Measurements from ENCODE around the gene ALK. TPM values are rescaled to one million over a fixed set of nuclear protein-coding genes. Genes with fewer than 3 reads are reported as not detected.

ALK gene
- total and polyA plus RNA-seq, 3 experiments from 2014 or later: not detected

GRCh38 chr2:29723255-29724001, 198.0 kb downstream of the ALK start:
- CTCF ChIA-PET: no interaction called here
- H3K27me3 Mint-ChIP-seq: peaks cover 2 to 13% of the 10 kb centered on the region in 2 donors
- no peak for DNase-seq

DNA sequence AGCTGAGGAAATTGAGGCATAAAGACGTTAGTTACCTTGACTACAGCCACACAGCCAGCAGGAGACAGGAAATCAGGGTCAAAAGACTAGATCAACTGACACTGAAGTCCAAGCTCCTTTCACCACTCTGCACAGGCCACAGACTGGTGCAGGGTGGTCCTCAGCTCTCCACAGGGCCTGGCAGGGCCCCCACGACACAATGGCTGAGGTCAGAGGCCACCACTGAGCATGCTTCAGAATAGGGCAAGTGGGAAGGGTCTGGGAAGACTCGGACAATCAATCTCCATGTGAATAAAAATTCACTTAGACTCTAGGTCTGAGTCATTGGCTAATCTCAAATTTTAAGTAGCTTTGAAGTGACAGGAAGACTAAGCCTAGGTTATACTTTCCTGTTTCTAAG, 201.7 kb downstream of the ALK start:
- H3K27ac ChIP-seq (ENCODE audit: low read depth, low read length): no peak overlapping the region
- Mint-ChIP-seq H3K27ac (no peak overlapping the region), H3K27me3 (peaks cover 2 to 27% of the 10 kb centered on the region in 2 donors), H3K4me3 (no peak overlapping the region), H3K36me3 (no peaks in the 10 kb centered on the region), H3K4me1 (no peaks in the 10 kb centered on the region), H3K9me3 (no peaks in the 10 kb centered on the region)
- H3K9me3 ChIP-seq (ENCODE audit: low read length): no peaks in the 10 kb centered on the region
- H3K4me3 ChIP-seq (ENCODE audit: low read length): no peak overlapping the region
- POLR2A ChIA-PET: no interaction called here
- no peaks in the 10 kb centered on the region for H3K36me3 ChIP-seq (ENCODE audit: insufficient read depth, low read length)
- DNase-seq: no peak
- H3K27me3 ChIP-seq (ENCODE audit: insufficient read depth, low read length, poor library complexity, severe bottlenecking): no peaks in the 10 kb centered on the region
- no peaks in the 10 kb centered on the region for H3K4me1 ChIP-seq (ENCODE audit: insufficient read depth, low read length)
- CTCF ChIA-PET: no interaction called here

More at GRCh38 chr2:29723255-29724001, 198.0 kb downstream of the ALK start:
- H3K4me3 ChIP-seq (ENCODE audit: low read length): no peak overlapping the region
- H3K4me1 Mint-ChIP-seq: no peaks in the 10 kb centered on the region
- H3K4me1 ChIP-seq (ENCODE audit: insufficient read depth, low read length): no peaks in the 10 kb centered on the region
- H3K9me3 ChIP-seq (ENCODE audit: low read length): no peaks in the 10 kb centered on the region
- H3K36me3 ChIP-seq (ENCODE audit: insufficient read depth, low read length): no peaks in the 10 kb centered on the region
- POLR2A ChIA-PET: no interaction called here
- H3K27me3 ChIP-seq (ENCODE audit: insufficient read depth, low read length, poor library complexity, severe bottlenecking): no peaks in the 10 kb centered on the region
- no peaks in the 10 kb centered on the region for H3K9me3 Mint-ChIP-seq
- no peak overlapping the region for H3K27ac ChIP-seq (ENCODE audit: low read depth, low read length)
- peaks cover 0 to 1% (median 0%) of the 10 kb centered on the region in 3 donors for H3K36me3 Mint-ChIP-seq
- H3K4me3 Mint-ChIP-seq: no peak overlapping the region
- no peak overlapping the region for H3K27ac Mint-ChIP-seq

DNA sequence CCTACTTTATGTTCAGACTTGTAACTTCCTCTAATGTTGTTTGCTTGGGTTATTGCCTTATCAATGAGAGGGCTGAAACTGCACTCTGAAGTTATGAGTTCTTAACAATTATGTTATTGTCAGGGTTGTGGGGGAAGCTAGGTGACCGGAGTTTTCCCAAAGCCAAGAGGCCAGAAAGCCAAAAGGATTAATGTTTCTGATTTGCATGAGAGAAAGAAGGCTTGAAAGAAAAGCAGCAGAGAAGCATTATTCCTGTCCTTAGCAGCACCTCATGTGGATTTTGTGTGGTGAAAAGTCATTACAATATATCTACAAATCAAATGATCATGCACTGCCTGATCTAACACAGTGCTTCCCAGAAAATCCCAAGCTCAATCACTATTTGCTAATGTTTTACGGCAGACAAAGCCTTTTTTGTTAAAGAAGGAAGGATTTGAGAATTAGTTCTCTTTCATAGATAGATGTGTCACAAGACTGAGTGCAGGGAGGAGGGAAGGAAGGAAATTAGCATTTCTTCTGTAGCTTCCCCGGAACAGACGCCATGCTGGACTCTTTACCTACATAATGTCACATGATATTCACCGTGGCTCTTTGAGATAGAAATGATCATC, 203.2 kb downstream of the ALK start:
- H3K27me3 Mint-ChIP-seq: peaks cover 2 to 25% of the 10 kb centered on the region in 2 donors
- no peak overlapping the region for H3K4me3 Mint-ChIP-seq
- H3K4me1 ChIP-seq (ENCODE audit: insufficient read depth, low read length): no peaks in the 10 kb centered on the region
- no peaks in the 10 kb centered on the region for H3K36me3 Mint-ChIP-seq
- CTCF ChIA-PET: no interaction called here
- H3K27me3 ChIP-seq (ENCODE audit: insufficient read depth, low read length, poor library complexity, severe bottlenecking): no peaks in the 10 kb centered on the region
- H3K4me1 Mint-ChIP-seq: no peaks in the 10 kb centered on the region
- no peaks in the 10 kb centered on the region for H3K36me3 ChIP-seq (ENCODE audit: insufficient read depth, low read length)
- no peak for DNase-seq
- POLR2A ChIA-PET: no interaction called here
- H3K4me3 ChIP-seq (ENCODE audit: low read length): no peak overlapping the region
- H3K27ac ChIP-seq (ENCODE audit: low read depth, low read length): no peak overlapping the region
- H3K9me3 ChIP-seq (ENCODE audit: low read length): no peaks in the 10 kb centered on the region
- H3K27ac Mint-ChIP-seq: peak overlapping the region in 1 of 8 donors; percentile 9
- H3K9me3 Mint-ChIP-seq: no peaks in the 10 kb centered on the region

GRCh38 chr2:29715655-29716054, 205.7 kb downstream of the ALK start:
- no peaks in the 10 kb centered on the region for H3K27me3 ChIP-seq (ENCODE audit: insufficient read depth, low read length, poor library complexity, severe bottlenecking)
- no peaks in the 10 kb centered on the region for H3K36me3 ChIP-seq (ENCODE audit: insufficient read depth, low read length)
- CTCF ChIA-PET: no interaction called here
- DNase-seq: no peak
- no peak overlapping the region for H3K4me3 ChIP-seq (ENCODE audit: low read length)
- no peak overlapping the region for H3K4me3 Mint-ChIP-seq
- H3K36me3 Mint-ChIP-seq: no peaks in the 10 kb centered on the region
- H3K4me1 Mint-ChIP-seq: no peaks in the 10 kb centered on the region
- H3K27ac ChIP-seq (ENCODE audit: low read depth, low read length): no peak overlapping the region
- H3K27me3 Mint-ChIP-seq: peaks cover 3 to 31% of the 10 kb centered on the region in 2 donors
- H3K9me3 Mint-ChIP-seq: no peaks in the 10 kb centered on the region
- POLR2A ChIA-PET: no interaction called here
- no peaks in the 10 kb centered on the region for H3K4me1 ChIP-seq (ENCODE audit: insufficient read depth, low read length)
- no peaks in the 10 kb centered on the region for H3K9me3 ChIP-seq (ENCODE audit: low read length)
- no peak overlapping the region for H3K27ac Mint-ChIP-seq

DNA sequence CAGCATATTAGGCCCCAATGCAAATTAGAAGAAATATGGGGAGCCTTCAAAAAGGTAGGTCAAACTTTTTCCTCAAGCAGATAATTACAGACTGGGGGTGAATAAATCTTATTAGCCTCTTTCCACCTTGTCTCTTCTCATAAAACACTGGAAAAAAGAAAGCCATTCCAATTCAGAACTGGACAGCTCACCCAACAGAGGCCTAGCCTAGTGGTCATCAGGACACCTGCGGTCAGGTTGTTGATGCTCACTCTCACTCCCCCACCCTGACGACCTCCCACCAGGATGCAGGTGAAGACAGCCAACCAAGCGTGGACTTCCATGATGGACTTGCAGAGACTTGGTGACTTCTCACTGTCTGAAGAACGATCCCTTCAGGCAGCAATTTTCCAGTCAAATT, 207.1 kb downstream of the ALK start:
- no peak for DNase-seq
- Mint-ChIP-seq H3K9me3 (no peaks in the 10 kb centered on the region), H3K4me3 (no peak overlapping the region), H3K27ac (no peak overlapping the region), H3K27me3 (peaks cover 3 to 31% of the 10 kb centered on the region in 2 donors), H3K4me1 (no peaks in the 10 kb centered on the region), H3K36me3 (no peaks in the 10 kb centered on the region)
- ChIA-PET CTCF (no interaction called here), POLR2A (no interaction called here)
- no peaks in the 10 kb centered on the region for H3K27me3 ChIP-seq (ENCODE audit: insufficient read depth, low read length, poor library complexity, severe bottlenecking)
- no peak overlapping the region for H3K27ac ChIP-seq (ENCODE audit: low read depth, low read length)
- H3K36me3 ChIP-seq (ENCODE audit: insufficient read depth, low read length): no peaks in the 10 kb centered on the region
- H3K9me3 ChIP-seq (ENCODE audit: low read length): no peaks in the 10 kb centered on the region
- no peaks in the 10 kb centered on the region for H3K4me1 ChIP-seq (ENCODE audit: insufficient read depth, low read length)
- no peak overlapping the region for H3K4me3 ChIP-seq (ENCODE audit: low read length)

- Mint-ChIP-seq H3K4me1 (no peaks in the 10 kb centered on the region), H3K4me3 (no peak overlapping the region), H3K27me3 (peaks cover 0 to 10% of the 10 kb centered on the region in 2 donors), H3K36me3 (no peaks in the 10 kb centered on the region), H3K9me3 (no peaks in the 10 kb centered on the region), H3K27ac (no peak overlapping the region)
- H3K27ac ChIP-seq (ENCODE audit: low read depth, low read length): no peak overlapping the region
- H3K4me1 ChIP-seq (ENCODE audit: insufficient read depth, low read length): no peaks in the 10 kb centered on the region
- H3K27me3 ChIP-seq (ENCODE audit: insufficient read depth, low read length, poor library complexity, severe bottlenecking): no peaks in the 10 kb centered on the region
- ChIA-PET POLR2A (no interaction called here), CTCF (no interaction called here)
- no peaks in the 10 kb centered on the region for H3K36me3 ChIP-seq (ENCODE audit: insufficient read depth, low read length)
- H3K9me3 ChIP-seq (ENCODE audit: low read length): no peaks in the 10 kb centered on the region
- no peak overlapping the region for H3K4me3 ChIP-seq (ENCODE audit: low read length)
- no peak for DNase-seq
Observed at GRCh38 chr2:29706171-29706720, 215.1 kb downstream of the ALK start.

- CTCF ChIA-PET: no interaction called here
- H3K27ac Mint-ChIP-seq: no peak overlapping the region
- H3K36me3 ChIP-seq (ENCODE audit: insufficient read depth, low read length): no peaks in the 10 kb centered on the region
- no peaks in the 10 kb centered on the region for H3K36me3 Mint-ChIP-seq
- no peak for DNase-seq
- no peaks in the 10 kb centered on the region for H3K9me3 Mint-ChIP-seq
- no peak overlapping the region for H3K4me3 ChIP-seq (ENCODE audit: low read length)
- no peaks in the 10 kb centered on the region for H3K9me3 ChIP-seq (ENCODE audit: low read length)
- H3K4me3 Mint-ChIP-seq: no peak overlapping the region
- H3K4me1 ChIP-seq (ENCODE audit: insufficient read depth, low read length): no peaks in the 10 kb centered on the region
- POLR2A ChIA-PET: no interaction called here
- no peaks in the 10 kb centered on the region for H3K27me3 ChIP-seq (ENCODE audit: insufficient read depth, low read length, poor library complexity, severe bottlenecking)
- peaks cover 0 to 10% of the 10 kb centered on the region in 2 donors for H3K27me3 Mint-ChIP-seq
- H3K27ac ChIP-seq (ENCODE audit: low read depth, low read length): no peak overlapping the region
- no peaks in the 10 kb centered on the region for H3K4me1 Mint-ChIP-seq
Observed at GRCh38 chr2:29705616-29706015, 215.8 kb downstream of the ALK start.

DNA sequence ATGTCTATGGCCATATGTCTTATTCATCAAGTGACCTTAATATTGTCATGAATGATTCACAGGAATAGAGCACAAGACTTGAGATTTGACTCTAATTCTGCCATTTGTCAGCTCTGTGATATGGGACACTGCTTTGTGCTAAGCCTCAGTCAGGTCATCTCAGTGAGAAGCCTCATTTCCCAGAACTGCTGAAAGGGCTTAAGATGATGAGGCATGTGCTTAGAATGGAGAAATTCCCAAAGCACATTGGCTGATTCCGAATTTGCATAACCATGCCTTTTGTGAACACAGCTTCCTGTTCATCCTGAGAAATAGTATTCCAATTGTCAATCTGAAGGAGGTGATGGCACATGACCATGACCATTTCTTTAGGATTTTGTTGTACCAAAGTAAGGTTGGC, 218.1 kb downstream of the ALK start:
- H3K4me3 ChIP-seq (ENCODE audit: low read length): no peak overlapping the region
- H3K36me3 ChIP-seq (ENCODE audit: insufficient read depth, low read length): no peaks in the 10 kb centered on the region
- Mint-ChIP-seq H3K4me1 (no peaks in the 10 kb centered on the region), H3K27me3 (peaks cover 0 to 10% of the 10 kb centered on the region in 2 donors), H3K36me3 (no peaks in the 10 kb centered on the region), H3K4me3 (no peak overlapping the region), H3K27ac (no peak overlapping the region), H3K9me3 (no peaks in the 10 kb centered on the region)
- CTCF ChIA-PET: no interaction called here
- POLR2A ChIA-PET: no interaction called here
- no peaks in the 10 kb centered on the region for H3K9me3 ChIP-seq (ENCODE audit: low read length)
- H3K4me1 ChIP-seq (ENCODE audit: insufficient read depth, low read length): no peaks in the 10 kb centered on the region
- DNase-seq: no peak
- no peaks in the 10 kb centered on the region for H3K27me3 ChIP-seq (ENCODE audit: insufficient read depth, low read length, poor library complexity, severe bottlenecking)
- no peak overlapping the region for H3K27ac ChIP-seq (ENCODE audit: low read depth, low read length)
